Activated CD8-positive, alpha-beta memory T cell treated with anti-CD3 and anti-CD28 coated beads, Interleukin-2, amount 10 ng/mL, durations not matched to agents 7 days and 5 days (primary cell): ENCODE measurements around the gene TEX44. TPM values are rescaled to one million over a fixed set of nuclear protein-coding genes. Genes with fewer than 3 reads are reported as not detected.

Source experiments
- ATAC-seq: fragments of 150-1000 bp; cut with Tn5 transposase; one replicate; pipeline ENCODE4 v1.10.0; 2021; ENCODE audit warnings: moderate library complexity
- CTCF ChIA-PET: fragments of 350-600 bp; sonication (Branson Sonifier 250); formaldehyde crosslinking; loops from one replicate; lab custom pipeline; 2021; ENCODE audit warnings: antibody characterized with exemption; lab: Charles Lee
- DNase-seq: peaks from one replicate; pipeline ENCODE4 v3.0.0-alpha.2; 2020
- H3K27ac Mint-ChIP-seq: one replicate; pipeline ENCODE4 v1.8.0; 2021; ENCODE audit warnings: mild to moderate bottlenecking, mixed read lengths
- H3K27me3 Mint-ChIP-seq: one replicate; pipeline ENCODE4 v1.8.0; 2021; ENCODE audit warnings: mixed read lengths
- H3K36me3 Mint-ChIP-seq: one replicate; pipeline ENCODE4 v1.8.0; 2021; ENCODE audit warnings: mild to moderate bottlenecking, mixed read lengths
- H3K4me1 Mint-ChIP-seq: one replicate; pipeline ENCODE4 v1.8.0; 2021; ENCODE audit warnings: mixed read lengths
- H3K4me3 Mint-ChIP-seq: one replicate; pipeline ENCODE4 v1.8.0; 2021; ENCODE audit warnings: mild to moderate bottlenecking, moderate library complexity, mixed read lengths
- H3K9me3 Mint-ChIP-seq: one replicate; pipeline ENCODE4 v1.8.0; 2022; ENCODE audit warnings: low read depth, mixed read lengths
- total RNA-seq, 2 experiments: library from RNA; stranded (reverse); gene quantifications; one replicate each; pipeline ENCODE4 v1.2.3, GENCODE V29; 2021

TEX44 gene
- total RNA-seq, 2 experiments from 2014 or later = not detected

DNA sequence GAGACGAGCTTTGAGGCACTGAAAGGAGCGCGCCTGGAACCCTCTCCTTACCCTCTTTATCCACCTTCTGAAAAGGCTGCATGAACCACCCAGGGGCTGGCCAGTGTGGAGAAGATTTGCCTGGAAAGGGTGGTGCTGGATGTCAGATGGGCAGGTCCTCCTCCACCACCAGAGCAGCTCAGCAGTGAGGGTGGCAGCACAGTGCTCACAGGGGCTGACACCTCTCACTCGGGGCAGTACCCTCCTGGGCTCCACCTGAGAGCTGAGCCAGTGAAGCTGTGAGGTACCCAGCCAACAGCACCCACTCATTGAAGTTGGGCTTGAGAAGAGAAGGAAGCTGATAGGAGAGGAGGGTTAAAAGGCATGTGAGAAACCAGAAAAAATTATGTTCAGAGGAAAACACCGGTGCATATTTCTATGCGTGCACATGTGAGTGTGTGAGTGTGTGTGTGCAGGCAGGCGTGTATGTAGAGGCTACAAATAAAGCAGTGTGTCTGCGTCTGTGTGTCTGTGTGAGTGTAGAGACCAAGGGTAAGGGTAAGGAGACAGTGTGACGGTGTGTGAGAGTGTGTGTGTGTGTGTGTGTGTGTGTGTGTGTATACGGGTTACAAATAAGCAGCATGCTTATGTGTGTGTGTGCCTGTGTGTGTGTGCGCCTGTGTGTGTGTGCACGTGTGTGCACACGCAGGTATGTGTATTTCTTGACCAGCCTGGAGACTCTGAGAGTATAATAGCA, 40.7 kb downstream of the TEX44 start:
- H3K4me1 Mint-ChIP-seq = no peaks in the 10 kb centered on the region
- no peak overlapping the region for H3K27ac Mint-ChIP-seq
- no peak for ATAC-seq
- H3K9me3 Mint-ChIP-seq = no peaks in the 10 kb centered on the region
- no peaks in the 10 kb centered on the region for H3K36me3 Mint-ChIP-seq
- no peaks in the 10 kb centered on the region for H3K27me3 Mint-ChIP-seq
- DNase-seq = no peak
- H3K4me3 Mint-ChIP-seq = no peak overlapping the region
- CTCF ChIA-PET = interaction anchor here (0.7 to 2.4 kb wide), 4 partner anchors 20 to 80 kb away, joined by 4 to 11 read pairs (median 6); no protein-coding TSS in a partner anchor

DNA sequence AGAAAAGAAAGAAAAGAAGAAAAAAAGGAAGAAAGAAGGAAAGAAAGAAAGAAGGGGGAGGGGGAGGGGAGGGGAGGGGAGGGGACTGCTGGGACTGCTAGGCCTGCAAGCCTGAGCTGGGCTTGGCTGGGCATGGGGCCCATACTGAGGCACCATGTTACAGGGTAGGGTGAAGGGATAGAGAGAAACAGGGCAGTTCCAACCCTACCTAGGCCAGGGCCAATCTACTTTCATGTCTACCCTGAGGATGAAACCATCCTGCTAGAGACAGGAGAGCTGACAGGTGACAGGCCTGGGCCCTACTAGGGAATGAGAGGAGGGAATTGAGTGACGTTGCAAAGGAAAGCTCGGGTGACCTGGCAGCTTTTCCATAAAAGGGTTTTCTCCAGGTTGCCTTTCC, 41.7 kb downstream of the TEX44 start:
- CTCF ChIA-PET = interaction anchor here (1.0 to 2.1 kb wide), 2 partner anchors 18 to 21 kb away, joined by 3 to 11 read pairs; no protein-coding TSS in a partner anchor
- DNase-seq (no peak), ATAC-seq (peak; percentile 36)
- no peaks in the 10 kb centered on the region for H3K4me1 Mint-ChIP-seq
- no peaks in the 10 kb centered on the region for H3K36me3 Mint-ChIP-seq
- no peaks in the 10 kb centered on the region for H3K9me3 Mint-ChIP-seq
- no peak overlapping the region for H3K27ac Mint-ChIP-seq
- H3K27me3 Mint-ChIP-seq = no peaks in the 10 kb centered on the region
- no peak overlapping the region for H3K4me3 Mint-ChIP-seq

DNA sequence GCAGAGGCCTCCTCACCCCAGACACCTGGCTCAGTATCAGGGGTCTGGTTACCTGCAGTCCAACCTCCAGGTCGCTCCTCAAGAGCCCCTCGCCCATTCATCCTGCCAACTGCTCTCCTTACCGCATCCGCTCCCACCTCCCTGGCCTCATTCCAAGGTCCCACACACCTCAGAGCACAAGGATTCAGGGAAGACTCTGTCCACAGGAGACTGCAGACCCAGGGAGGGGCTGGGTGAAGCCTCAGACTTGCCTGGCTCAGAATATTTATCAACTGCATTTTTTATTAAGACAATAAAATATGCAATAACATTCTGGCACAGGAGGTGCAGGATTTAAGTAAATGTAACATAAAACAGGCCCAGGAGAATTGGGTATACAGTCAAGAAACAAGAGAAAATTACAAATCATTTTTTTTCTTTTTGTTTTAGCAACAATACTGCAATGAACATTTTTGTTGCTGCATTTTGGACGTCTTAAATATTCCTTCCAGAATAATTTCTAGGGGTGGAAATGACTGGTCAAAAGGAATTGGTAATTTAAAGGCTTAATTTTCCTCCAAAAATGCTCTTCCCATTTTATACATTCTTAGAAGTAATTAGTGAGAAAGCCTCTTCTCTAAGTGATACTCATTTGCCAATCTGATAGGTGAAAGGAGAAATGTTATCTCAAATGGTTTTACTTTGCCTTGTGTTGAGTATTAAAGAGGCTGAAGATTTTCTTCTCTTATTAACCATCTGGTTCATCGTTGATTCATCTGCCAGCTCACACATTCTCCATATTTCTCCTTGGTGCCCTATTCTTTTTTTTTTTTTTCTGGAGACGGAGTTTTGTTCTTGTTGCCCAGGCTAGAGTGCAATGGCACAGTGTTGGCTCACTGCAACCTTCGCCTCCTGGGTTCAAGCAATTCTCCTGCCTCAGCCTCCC, 42.5 kb downstream of the TEX44 start:
- no peaks in the 10 kb centered on the region for H3K36me3 Mint-ChIP-seq
- DNase-seq (no peak), ATAC-seq (peak; percentile 27)
- no peak overlapping the region for H3K27ac Mint-ChIP-seq
- CTCF ChIA-PET = interaction anchor here (0.6 to 1.4 kb wide), 3 partner anchors 8 to 79 kb away, joined by 3 read pairs; no protein-coding TSS in a partner anchor
- peaks cover under 1% of the 10 kb centered on the region for H3K4me1 Mint-ChIP-seq
- H3K27me3 Mint-ChIP-seq = no peaks in the 10 kb centered on the region
- no peaks in the 10 kb centered on the region for H3K9me3 Mint-ChIP-seq
- H3K4me3 Mint-ChIP-seq = no peak overlapping the region

DNA sequence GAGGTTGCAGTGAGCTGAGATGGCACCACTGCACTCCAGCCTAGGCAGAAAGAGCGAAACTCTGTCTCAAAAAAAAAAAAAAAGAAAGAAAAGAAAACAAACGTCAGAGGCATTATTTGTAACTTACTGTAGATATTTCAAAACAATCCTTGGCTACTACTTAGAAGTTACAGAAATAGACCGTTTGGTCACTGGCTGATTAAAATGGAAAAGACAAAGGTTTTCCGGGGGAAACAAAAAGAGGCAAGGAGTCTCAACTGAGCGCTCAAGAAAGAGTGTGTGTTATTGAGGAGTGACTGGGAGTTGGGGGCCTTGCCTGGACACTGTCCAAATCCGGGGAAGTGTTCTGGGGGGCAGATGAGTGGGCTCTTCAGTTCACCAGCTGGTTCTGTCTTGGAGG, 47.6 kb downstream of the TEX44 start:
- H3K4me1 Mint-ChIP-seq = peaks cover 12% of the 10 kb centered on the region
- CTCF ChIA-PET = interaction anchor here (1.3 to 1.8 kb wide), 2 partner anchors 18 to 29 kb away, joined by 3 to 4 read pairs; no protein-coding TSS in a partner anchor
- no peak for ATAC-seq
- H3K4me3 Mint-ChIP-seq = no peak overlapping the region
- H3K36me3 Mint-ChIP-seq = no peaks in the 10 kb centered on the region
- peak overlapping the region; percentile 40 for H3K27ac Mint-ChIP-seq
- DNase-seq = no peak
- no peaks in the 10 kb centered on the region for H3K9me3 Mint-ChIP-seq
- H3K27me3 Mint-ChIP-seq = no peaks in the 10 kb centered on the region

DNA sequence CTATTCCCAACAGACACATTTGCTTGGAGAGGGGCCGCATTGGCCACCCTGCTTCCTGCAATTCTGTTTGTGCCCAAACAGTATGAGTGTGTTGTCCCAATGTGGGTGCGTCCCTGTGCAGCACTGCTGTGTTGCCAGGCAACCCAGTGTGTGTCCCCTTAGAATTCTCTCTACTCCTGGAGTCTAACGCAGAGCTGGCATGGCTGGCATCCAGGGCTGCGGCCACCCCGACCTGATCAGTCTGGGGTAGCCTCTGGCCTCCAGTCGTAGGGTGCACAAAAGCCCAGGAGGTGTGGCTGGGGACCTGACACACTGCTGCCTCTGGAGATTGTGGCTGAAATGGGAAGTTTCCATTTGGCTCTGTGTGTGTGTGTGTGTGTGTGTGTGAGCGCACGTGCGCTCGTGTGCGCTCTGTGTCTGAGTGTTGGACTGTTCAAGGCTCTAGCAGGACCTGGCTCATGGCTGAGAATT, 48.0 kb downstream of the TEX44 start:
- no peak overlapping the region for H3K4me3 Mint-ChIP-seq
- no peaks in the 10 kb centered on the region for H3K36me3 Mint-ChIP-seq
- DNase-seq (no peak), ATAC-seq (peak; percentile 20)
- no peaks in the 10 kb centered on the region for H3K27me3 Mint-ChIP-seq
- H3K9me3 Mint-ChIP-seq = no peaks in the 10 kb centered on the region
- no peak overlapping the region for H3K27ac Mint-ChIP-seq
- peaks cover 12% of the 10 kb centered on the region for H3K4me1 Mint-ChIP-seq
- CTCF ChIA-PET = interaction anchor here (1.3 to 1.8 kb wide), 2 partner anchors 19 to 29 kb away, joined by 3 to 4 read pairs; no protein-coding TSS in a partner anchor

DNA sequence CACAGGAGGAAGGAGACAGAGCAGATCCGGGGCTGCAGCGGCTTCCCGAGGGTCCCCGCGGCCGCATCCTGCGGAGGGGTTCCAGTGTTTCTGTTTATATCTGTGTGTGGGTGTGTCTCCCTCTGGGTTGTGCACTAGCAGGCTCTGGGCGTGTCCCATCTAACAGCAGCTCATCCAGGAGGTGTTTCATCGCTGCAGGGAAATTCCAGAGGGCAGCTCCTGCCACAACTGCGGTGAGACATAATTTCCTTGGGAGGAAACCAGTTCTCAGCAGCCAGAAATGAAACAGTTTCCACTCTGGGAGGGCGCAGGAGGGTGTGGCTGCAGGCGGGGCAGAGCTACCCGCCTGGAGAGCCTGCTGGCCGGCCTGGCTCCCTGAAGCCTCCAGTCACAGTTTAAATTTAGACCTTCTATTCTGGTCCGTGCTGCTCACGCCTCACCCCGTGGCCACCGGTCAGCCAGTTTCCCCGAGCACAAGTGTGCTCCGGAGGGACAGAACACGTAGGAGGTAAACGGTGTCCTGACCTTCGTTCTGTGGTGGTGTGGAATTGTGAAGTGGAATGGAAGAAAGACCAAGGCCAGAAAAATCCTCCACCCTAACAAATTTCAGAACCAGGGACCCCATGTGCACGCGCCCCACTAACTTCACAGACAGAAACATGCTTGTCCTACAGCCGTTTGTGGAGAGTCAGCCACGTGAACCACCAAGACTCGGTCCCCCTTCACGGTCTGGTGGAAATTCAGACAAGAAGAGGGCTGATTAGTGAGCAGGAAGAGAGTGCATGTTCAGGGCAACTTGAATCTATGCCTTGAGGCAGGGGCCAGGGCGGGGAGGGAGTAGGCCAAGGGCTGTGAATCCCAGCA, 50.2 kb downstream of the TEX44 start:
- Mint-ChIP-seq H3K27me3 (peaks cover 4% of the 10 kb centered on the region), H3K4me3 (peak overlapping the region; percentile 67), H3K9me3 (no peaks in the 10 kb centered on the region), H3K27ac (peak overlapping the region; percentile 76), H3K4me1 (peaks cover 12% of the 10 kb centered on the region), H3K36me3 (no peaks in the 10 kb centered on the region)
- ATAC-seq (peak; percentile 83), DNase-seq (peak; percentile 71)
- CTCF ChIA-PET = interaction anchor here (0.6 to 2.0 kb wide), 8 partner anchors 9 to 72 kb away, joined by 3 to 10 read pairs (median 4); no protein-coding TSS in a partner anchor

DNA sequence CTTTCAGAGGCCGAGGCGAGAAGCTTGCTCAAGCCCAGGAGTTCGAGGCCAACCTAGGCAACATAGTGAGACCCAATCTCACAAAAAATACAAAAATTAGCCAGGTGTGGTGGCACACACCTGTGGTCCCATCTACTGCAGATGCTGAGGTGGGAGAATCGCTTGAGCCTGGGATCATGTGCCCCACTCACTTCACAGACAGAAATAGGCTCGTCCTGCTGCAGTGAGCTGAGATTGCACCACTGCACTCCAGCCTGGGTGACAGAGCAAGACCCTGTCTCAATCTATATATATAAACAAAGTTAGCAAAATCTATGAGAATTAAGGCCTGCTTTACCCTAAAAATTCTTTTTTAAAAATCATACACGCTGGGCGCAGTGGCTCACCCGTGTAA, 50.8 kb downstream of the TEX44 start:
- Mint-ChIP-seq H3K4me1 (peaks cover 12% of the 10 kb centered on the region), H3K9me3 (no peaks in the 10 kb centered on the region), H3K27me3 (peaks cover 5% of the 10 kb centered on the region), H3K27ac (no peak overlapping the region), H3K36me3 (no peaks in the 10 kb centered on the region), H3K4me3 (no peak overlapping the region)
- CTCF ChIA-PET = interaction anchor here (1.4 to 2.0 kb wide), 2 partner anchors 32 to 34 kb away, joined by 6 to 10 read pairs; no protein-coding TSS in a partner anchor
- DNase-seq (no peak), ATAC-seq (no peak)

Other genes with a start within 250 kb of the TEX44 start
- gene B3GNT7, start 197.2 kb upstream of the TEX44 start, total RNA-seq = under 1 TPM; 0.47 to 0.49 TPM
- 100 to 1,000 TPM; 634 to 820 TPM for gene NCL, start 128.4 kb upstream of the TEX44 start, total RNA-seq
- 1 to 10 TPM; 3.6 to 8.6 TPM for gene NMUR1, start 62.4 kb upstream of the TEX44 start, total RNA-seq
- 1,000 to 10,000 TPM; 1,489 to 1,775 TPM for gene PTMA, start 115.7 kb downstream of the TEX44 start, total RNA-seq
- 10 to 100 TPM; 37.5 to 41.7 TPM for gene PDE6D, start 188.4 kb downstream of the TEX44 start, total RNA-seq
- gene COPS7B, start 193.6 kb downstream of the TEX44 start, total RNA-seq = 10 to 100 TPM; 47.3 to 54.4 TPM